SH-SY5Y (cell line): ENCODE data around the gene CCDC6.

ENCODE experiments used
- GATA2 ChIP-seq: IDR thresholded peaks from 2 replicates; pipeline ENCODE4 v1.6.1; 2011; ENCODE audit warnings: mild to moderate bottlenecking, low read depth, low read length
- GATA3 ChIP-seq: IDR thresholded peaks from 2 replicates; pipeline ENCODE4 v1.6.1; 2011; ENCODE audit warnings: low read depth, mild to moderate bottlenecking, low read length, moderate library complexity

GRCh38 chr10:59857049-59857448 is 49.3 kb downstream of the CCDC6 start:
- TF ChIP-seq GATA2 (no peak), GATA3 (no peak)
